HG03521 (cell line): Measurements from ENCODE around the gene DFFB.

Source experiments
- ATAC-seq: cut with Tn5 transposase; IDR thresholded peaks from one replicate; pipeline ENCODE4 v1.9.1; 2021; ENCODE audit warnings: mild to moderate bottlenecking, moderate library complexity; ENCODE audit not compliant: unreplicated experiment

The DFFB gene

GRCh38 chr1:3894626-3895278 is 37.5 kb downstream of the DFFB start:
- no peak for ATAC-seq

GRCh38 chr1:3895279-3895950 is 38.1 kb downstream of the DFFB start:
- ATAC-seq = no peak

GRCh38 chr1:3895951-3896325 is 38.7 kb downstream of the DFFB start:
- no peak for ATAC-seq

- no peak for ATAC-seq
These were observed 39.2 kb downstream of the DFFB start for GRCh38 chr1:3896396-3897000.

GRCh38 chr1:3898475-3898735 is 41.1 kb downstream of the DFFB start:
- no peak for ATAC-seq

GRCh38 chr1:3898994-3899753 is 41.9 kb downstream of the DFFB start:
- no peak for ATAC-seq

GRCh38 chr1:3899754-3900149 is 42.5 kb downstream of the DFFB start:
- peak; percentile 2 for ATAC-seq

GRCh38 chr1:3900150-3900968 is 43.1 kb downstream of the DFFB start, which contains the start of gene C1orf174:
Gene C1orf174 (minus strand): TSS chr1:3900272. CDS start chr1:3900186, 86 bp downstream.
- ATAC-seq = peak; percentile 55

GRCh38 chr1:3900969-3901529 is 43.8 kb downstream of the DFFB start:
- ATAC-seq = peak; percentile 47

- ATAC-seq = no peak
These were observed 44.8 kb downstream of the DFFB start for GRCh38 chr1:3902111-3902511.

- no peak for ATAC-seq
These were observed 45.4 kb downstream of the DFFB start for GRCh38 chr1:3902571-3903091.

GRCh38 chr1:3903141-3904005 is 46.1 kb downstream of the DFFB start:
- no peak for ATAC-seq

GRCh38 chr1:3904006-3904842 is 46.9 kb downstream of the DFFB start:
- ATAC-seq = no peak

- no peak for ATAC-seq
These were observed 47.5 kb downstream of the DFFB start for GRCh38 chr1:3904843-3905185.

- ATAC-seq = no peak
These were observed 48.1 kb downstream of the DFFB start for GRCh38 chr1:3905266-3905952.

GRCh38 chr1:3905953-3906671 is 48.8 kb downstream of the DFFB start:
- no peak for ATAC-seq

GRCh38 chr1:3906672-3907020 is 49.4 kb downstream of the DFFB start:
- ATAC-seq = no peak
